Umbilical cord (tissue), 2 donors: ENCODE data around the gene UTS2. TPM values are rescaled to one million over a fixed set of nuclear protein-coding genes. Genes with fewer than 3 reads are reported as not detected.

Experiments used
- DNase-seq: peaks from one replicate; pipeline ENCODE4 v3.0.0-alpha.2; 2015; ENCODE audit warnings: low spot score
- total RNA-seq: library from RNA; depleted of rRNA; stranded (reverse); fragments of >200 nt; gene quantifications from one replicate; pipeline ENCODE4 v1.2.3, GENCODE V29; 2014; ENCODE audit warnings: low replicate concordance; ENCODE audit not compliant: insufficient read depth

UTS2 gene
- total RNA-seq, 1 donor from 2014 or later = 5.3 TPM

GRCh38 chr1:7863756-7864328 lies 11.0 kb upstream of the UTS2 start:
- no peak for DNase-seq

DNA sequence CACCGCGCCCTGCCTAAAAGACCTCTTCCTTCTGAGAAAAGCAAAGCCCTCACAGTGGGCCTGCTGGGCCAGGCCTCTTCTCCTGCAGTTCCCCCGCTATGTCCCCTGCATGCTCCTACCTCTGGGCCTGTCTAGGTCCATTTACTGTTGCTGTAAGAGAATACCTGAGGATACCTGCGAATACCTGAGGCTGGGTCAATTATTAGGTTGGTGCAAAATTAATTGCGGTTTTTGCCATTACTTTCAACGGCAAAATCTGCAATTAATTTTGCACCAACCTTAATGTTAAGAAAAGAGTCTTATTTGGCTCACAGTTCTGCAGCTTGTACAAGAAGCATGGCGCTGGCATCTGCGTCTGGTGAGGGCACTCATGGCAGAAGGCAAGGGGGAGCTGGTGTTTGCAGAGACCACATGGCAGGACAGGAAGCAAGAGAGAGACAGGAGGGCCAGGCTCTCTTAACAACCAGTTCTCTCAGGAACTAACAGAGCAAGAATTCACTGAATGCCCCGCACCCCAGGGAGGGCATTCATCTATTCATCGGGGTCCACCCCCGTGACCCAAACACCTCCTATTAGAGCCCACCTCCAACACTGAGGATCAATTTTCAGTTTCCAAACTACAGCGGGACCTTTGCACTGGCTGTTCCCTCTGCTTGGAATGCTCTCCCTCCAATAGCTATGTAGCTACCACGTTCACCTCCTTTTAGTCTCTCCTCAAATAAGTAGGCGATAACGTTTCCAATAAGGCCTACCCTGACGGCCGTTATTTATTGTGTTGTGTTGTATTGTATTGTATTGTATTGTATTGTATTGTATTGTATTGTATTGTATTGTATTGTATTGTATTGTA lies 9.6 kb upstream of the UTS2 start:
- DNase-seq = no peak

DNA sequence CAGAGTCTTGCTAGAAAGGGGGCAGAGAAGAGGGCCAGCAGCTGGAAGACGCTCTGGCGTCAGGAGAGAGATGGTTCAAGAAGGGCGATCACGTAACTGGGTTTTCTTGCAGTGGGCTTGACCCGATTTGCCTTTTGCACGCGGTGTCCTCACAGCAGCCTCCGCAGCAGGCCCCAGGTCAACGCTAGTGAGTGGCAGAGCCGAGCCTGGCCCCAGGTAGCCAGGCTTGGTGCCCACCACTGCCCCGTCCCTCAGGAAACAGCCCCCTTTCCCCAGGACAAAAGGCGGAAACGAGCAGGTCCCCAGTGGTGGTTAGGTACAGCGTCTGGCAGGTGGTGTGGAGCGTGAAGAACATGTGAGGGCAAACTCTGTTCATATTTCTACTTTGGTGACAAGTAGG lies 8.6 kb upstream of the UTS2 start:
- no peak for DNase-seq

GRCh38 chr1:7860130-7860529 lies 7.3 kb upstream of the UTS2 start:
- no peak for DNase-seq

DNA sequence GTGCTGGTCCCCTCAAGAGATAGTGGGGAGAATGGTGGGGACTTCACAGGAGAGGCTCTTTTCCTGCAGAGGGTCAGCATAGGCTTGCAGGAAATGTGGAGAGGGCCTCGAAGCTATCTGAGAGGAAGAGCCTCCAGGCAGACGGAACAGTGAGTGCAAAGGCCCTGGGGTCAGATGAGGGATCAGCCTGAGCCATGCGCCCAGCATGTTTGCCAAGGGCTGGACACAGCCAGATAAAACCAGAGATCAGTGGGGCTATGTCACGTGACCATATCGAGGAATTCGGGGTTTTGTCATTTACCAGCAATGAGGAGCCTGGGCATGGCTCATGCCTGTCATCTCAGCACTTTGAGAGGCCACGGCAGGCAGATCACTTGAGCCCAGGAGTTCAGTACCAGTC lies 6.5 kb upstream of the UTS2 start:
- no peak for DNase-seq

DNA sequence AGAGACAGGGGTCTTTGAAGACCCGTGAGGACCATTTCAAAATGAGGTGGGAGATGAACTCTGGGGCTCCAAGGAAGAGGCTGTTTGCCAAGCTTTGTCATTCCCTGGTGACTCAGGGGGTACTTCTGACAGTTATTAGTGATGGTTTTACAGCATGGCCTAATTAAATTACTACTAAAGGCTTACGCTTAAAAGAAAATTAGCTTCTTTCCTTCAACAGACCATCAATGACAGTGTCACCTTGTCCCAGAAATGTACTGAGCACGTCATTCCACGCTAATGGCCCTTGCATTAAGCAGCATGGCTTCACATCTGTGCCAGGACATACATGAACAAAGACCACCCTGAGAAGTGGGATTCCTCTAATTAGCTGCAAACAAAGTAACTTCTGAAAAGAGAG lies 5.1 kb upstream of the UTS2 start:
- DNase-seq = no peak

GRCh38 chr1:7857000-7857399 lies 4.1 kb upstream of the UTS2 start:
- no peak for DNase-seq

GRCh38 chr1:7856345-7856744 lies 3.5 kb upstream of the UTS2 start:
- no peak for DNase-seq

GRCh38 chr1:7853684-7854026 lies 790 bp upstream of the UTS2 start:
- no peak for DNase-seq

DNA sequence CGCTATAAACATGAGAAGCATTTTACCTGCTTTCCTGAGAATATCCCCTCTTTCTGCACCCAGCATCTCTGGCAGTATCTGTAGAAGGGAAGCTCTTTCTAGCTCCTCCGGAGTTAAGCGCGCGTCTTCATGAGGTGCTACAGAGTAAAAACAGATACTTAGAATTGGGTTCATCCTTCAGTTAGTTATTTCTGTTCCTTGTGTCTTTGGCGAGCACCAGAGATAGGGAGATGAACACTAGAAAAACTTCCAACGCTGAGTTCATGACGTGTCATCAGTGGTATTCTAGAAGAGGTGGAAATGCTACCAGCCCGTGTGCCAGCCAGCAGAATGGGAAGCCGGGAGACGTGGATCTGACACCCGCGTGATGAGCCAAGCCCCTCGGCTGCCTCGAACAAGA lies 2.1 kb downstream of the UTS2 start:
- DNase-seq = peak; percentile 54

- DNase-seq = peak; percentile 29
Measured at GRCh38 chr1:7847599-7847998, 5.3 kb downstream of the UTS2 start.

DNA sequence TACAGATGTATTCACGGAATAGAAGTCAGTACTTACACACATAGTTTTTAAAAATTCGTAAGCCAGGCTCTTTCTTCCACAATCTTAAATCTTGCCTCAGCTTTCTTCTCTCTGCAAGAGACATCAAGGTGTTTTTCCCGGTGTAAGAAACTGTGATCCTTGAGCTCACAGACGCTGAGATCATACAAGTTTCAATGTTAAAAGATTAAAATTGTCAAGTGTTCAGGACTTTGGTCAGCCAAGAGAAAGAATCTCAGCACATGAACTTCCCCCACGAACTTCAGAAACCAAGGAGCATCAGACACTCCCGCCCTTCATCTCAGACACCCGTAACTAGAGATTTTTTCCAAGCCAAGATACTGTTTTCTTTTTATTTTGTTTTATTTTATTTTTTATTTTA lies 6.2 kb downstream of the UTS2 start:
- no peak for DNase-seq

DNA sequence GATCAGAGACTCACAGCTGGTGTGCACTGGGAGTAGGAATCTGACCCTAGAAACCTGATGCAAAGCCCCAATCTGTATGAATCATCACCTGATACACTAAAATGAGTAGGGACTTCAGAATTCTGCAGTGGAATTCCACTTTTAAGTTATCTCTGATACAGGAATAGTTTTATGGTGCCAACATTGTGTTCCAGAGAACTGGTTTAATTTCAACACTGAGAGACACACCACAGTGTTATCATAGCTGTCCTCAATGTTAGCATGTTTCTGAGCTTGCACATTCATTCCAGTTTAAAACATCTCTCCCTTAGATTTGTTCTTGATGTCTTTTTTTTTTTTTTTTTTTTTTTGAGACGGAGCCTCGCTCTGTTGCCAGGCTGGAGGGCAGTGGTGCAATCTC lies 7.1 kb downstream of the UTS2 start:
- no peak for DNase-seq

- DNase-seq = no peak
Measured at GRCh38 chr1:7842517-7842916, 10.3 kb downstream of the UTS2 start.

GRCh38 chr1:7839526-7839925 lies 13.3 kb downstream of the UTS2 start:
- no peak for DNase-seq

- no peak for DNase-seq
Measured at GRCh38 chr1:7838714-7839113, 14.2 kb downstream of the UTS2 start.

GRCh38 chr1:7833035-7833434 lies 19.8 kb downstream of the UTS2 start:
- DNase-seq = no peak

- DNase-seq = no peak
Measured at GRCh38 chr1:7831458-7831857, 21.4 kb downstream of the UTS2 start.

DNA sequence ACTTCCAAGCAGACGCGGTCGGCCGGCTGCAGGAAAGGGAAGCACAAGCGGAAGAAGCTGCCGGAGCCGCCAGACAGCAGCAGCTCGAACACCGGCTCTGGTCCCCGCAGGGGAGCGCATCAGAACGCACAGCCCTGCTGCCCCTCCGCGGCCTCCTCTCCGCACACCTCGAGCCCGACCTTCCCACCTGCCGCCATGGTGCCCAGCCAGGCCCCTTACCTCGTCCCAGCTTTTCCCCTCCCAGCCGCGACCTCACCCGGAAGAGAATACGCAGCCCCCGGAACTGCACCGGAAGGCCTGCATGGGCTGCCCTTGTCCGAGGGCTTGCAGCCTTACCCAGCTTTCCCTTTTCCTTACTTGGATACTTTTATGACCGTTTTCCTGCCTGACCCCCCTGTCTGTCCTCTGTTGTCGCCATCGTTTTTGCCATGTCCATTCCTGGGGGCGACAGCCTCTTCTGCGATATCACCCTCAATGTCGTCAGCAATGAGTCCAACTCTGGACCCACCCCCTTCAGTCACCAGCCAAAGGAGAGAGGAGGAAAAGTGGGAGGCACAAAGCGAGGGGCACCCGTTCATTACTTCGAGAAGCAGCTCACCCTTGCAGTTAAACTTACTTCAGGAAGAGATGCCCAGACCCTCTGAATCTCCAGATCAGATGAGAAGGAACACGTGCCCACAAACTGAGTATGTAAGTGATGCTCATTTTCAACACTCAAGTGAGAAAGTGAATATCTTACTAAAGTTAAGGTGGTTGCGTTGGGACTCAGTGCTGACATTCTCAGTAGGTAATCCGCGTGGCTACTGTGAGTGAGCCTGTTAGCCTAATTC lies 25.5 kb downstream of the UTS2 start:
- DNase-seq = peak; percentile 35

DNA sequence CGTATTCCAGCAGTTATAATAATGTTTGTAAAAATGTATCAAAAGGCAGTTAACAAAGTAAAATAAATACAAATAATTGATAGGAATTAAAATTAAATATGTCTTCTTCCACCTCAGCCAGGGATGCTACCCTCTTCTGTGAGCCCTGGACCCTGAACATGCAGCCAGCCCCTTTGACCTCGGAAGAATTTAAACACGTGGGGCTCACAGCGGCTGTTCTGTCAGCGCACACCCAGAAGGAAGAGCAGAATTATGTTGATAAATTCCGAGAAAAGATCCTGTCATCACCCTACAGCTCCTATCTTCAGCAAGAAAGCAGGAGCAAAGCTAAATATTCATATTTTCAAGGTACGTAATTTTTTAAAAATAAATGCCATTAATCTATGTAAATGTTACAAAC lies 26.5 kb downstream of the UTS2 start:
- DNase-seq = no peak

- no peak for DNase-seq
Measured at GRCh38 chr1:7824701-7825100, 28.2 kb downstream of the UTS2 start.

GRCh38 chr1:7821282-7821681 lies 31.6 kb downstream of the UTS2 start:
- DNase-seq = no peak
